HCT116 (cell line): ENCODE data around the gene MRPL50. TPM values are rescaled to one million over a fixed set of nuclear protein-coding genes. Genes with fewer than 3 reads are reported as not detected.

Experiments
- ATAC-seq: fragments of 200-7000 bp; cut with Tn5 transposase; 2 replicates; pipeline ENCODE4 v1.9.1; 2020; ENCODE audit warnings: mild to moderate bottlenecking, moderate library complexity
- BruUV-seq: library from RNA; stranded (reverse); fragments of 400-500 nt; replicated peaks from 2 replicates; lab custom pipeline; 2021; lab: Mats Ljungman, UMichigan
- CTCF ChIA-PET: fragments of 300-600 bp; sonication (Branson Sonifier 250); formaldehyde crosslinking; loops from one replicate; lab custom pipeline; 2021; ENCODE audit warnings: antibody characterized with exemption; lab: Charles Lee
- POLR2A ChIA-PET: fragments of 300-600, 350-600 bp; sonication (Branson Sonifier 250); formaldehyde crosslinking; loops from one replicate; lab custom pipeline; 2021; ENCODE audit warnings: antibody characterized with exemption; lab: Charles Lee
- RAD21 ChIA-PET, 2 experiments: fragments of 300-600 bp; sonication (Branson Sonifier 250); formaldehyde crosslinking; loops; one replicate each; lab custom pipeline; 2023; ENCODE audit warnings: low total read pairs in 2 of 2; ENCODE audit not compliant: uncharacterized antibody in 2 of 2, unreplicated experiment in 2 of 2, low non-redundant PET in 1 of 2; lab: Charles Lee
- DNase-seq: peaks from one replicate; pipeline ENCODE4 v3.0.0-alpha.2; 2010; ENCODE audit warnings: low read depth, low spot score
- H2AFZ ChIP-seq: fragments of 200-600 bp; shearing (Covaris generic), sonication (generic); 2 replicates; pipeline ENCODE4 v1.6.1; 2017; ENCODE audit warnings: low read depth, mixed run types, mixed read lengths, antibody characterized with exemption, low read length; ENCODE audit not compliant: poor library complexity, severe bottlenecking
- H3K27ac ChIP-seq: 2 replicates; pipeline ENCODE4 v1.5.1; 2012; ENCODE audit warnings: low read depth, low read length
- H3K27me3 ChIP-seq: fragments of 200-600 bp; sonication (generic); 2 replicates; pipeline ENCODE4 v1.6.1; 2016; ENCODE audit warnings: mixed run types, low read length, mixed read lengths; ENCODE audit not compliant: insufficient read depth
- H3K36me3 ChIP-seq, 2 experiments: fragments of 200-500 bp in 1 of 2; fragments of 200-600 bp in 1 of 2; sonication (Bioruptor generic) in 1 of 2; sonication (generic) in 1 of 2; 2 replicates each; pipeline versions ENCODE4 v1.5.1 to v1.6.1; 2014 to 2016; ENCODE audit warnings: low read length in 2 of 2, inconsistent platforms in 1 of 2, mixed read lengths in 1 of 2, mixed run types in 1 of 2; ENCODE audit not compliant: insufficient read depth in 2 of 2, control insufficient read depth in 1 of 2
- H3K4me1 ChIP-seq, 2 experiments: fragments of 200-600 bp in 1 of 2; sonication (generic) in 1 of 2; 2 replicates each; pipeline versions ENCODE4 v1.5.1 to v1.6.1; 2012 to 2017; ENCODE audit warnings: low read length in 2 of 2, inconsistent platforms in 1 of 2, mild to moderate bottlenecking in 1 of 2, mixed read lengths in 1 of 2, mixed run types in 1 of 2, moderate library complexity in 1 of 2; ENCODE audit not compliant: insufficient read depth in 2 of 2, control insufficient read depth in 1 of 2
- H3K4me2 ChIP-seq: fragments of 200-600 bp; sonication (generic); 2 replicates; pipeline ENCODE4 v1.6.1; 2017; ENCODE audit warnings: mixed run types, low read length, mixed read lengths
- H3K4me3 ChIP-seq, 2 experiments: fragments of 200-600 bp in 1 of 2; sonication (generic) in 1 of 2; replicated peaks in 1 of 2; 2 replicates each; pipeline ENCODE4 v1.5.1; 2011 to 2016; ENCODE audit warnings: low read length in 2 of 2, control low read depth in 1 of 2, low read depth in 1 of 2, mild to moderate bottlenecking in 1 of 2, mixed read lengths in 1 of 2, mixed run types in 1 of 2
- H3K79me2 ChIP-seq: fragments of 200-600 bp; sonication (generic); 2 replicates; pipeline ENCODE4 v1.6.1; 2017; ENCODE audit warnings: mild to moderate bottlenecking, mixed run types, low read length, moderate library complexity, mixed read lengths; ENCODE audit not compliant: insufficient read depth
- H3K9ac ChIP-seq: fragments of 200-600 bp; sonication (generic); 2 replicates; pipeline ENCODE4 v1.6.1; 2016; ENCODE audit warnings: low read length, mixed read lengths
- H3K9me2 ChIP-seq: fragments of 200-600 bp; sonication (generic), shearing (Covaris generic); 2 replicates; pipeline ENCODE4 v1.6.1; 2017; ENCODE audit warnings: mixed run types, mild to moderate bottlenecking, moderate library complexity; ENCODE audit not compliant: insufficient read depth
- H3K9me3 ChIP-seq, 2 experiments: fragments of 200-500 bp in 1 of 2; fragments of 200-600 bp in 1 of 2; sonication (Bioruptor generic) in 1 of 2; sonication (generic) in 1 of 2; 2 replicates each; pipeline ENCODE4 v1.6.1; 2014 to 2017; ENCODE audit warnings: low read length in 2 of 2, mixed read lengths in 2 of 2, inconsistent platforms in 1 of 2, low read depth in 1 of 2, mild to moderate bottlenecking in 1 of 2, mixed run types in 1 of 2, moderate library complexity in 1 of 2; ENCODE audit not compliant: control insufficient read depth in 1 of 2, insufficient read depth in 1 of 2
- H4K20me1 ChIP-seq: fragments of 200-600 bp; sonication (generic), shearing (Covaris generic); 2 replicates; pipeline ENCODE4 v1.6.1; 2017; ENCODE audit warnings: mixed run types, mild to moderate bottlenecking, moderate library complexity; ENCODE audit not compliant: insufficient read depth
- ATF3 ChIP-seq: IDR thresholded peaks from 2 replicates; pipeline ENCODE4 v1.6.1; 2012
- EZH2 ChIP-seq: fragments of 200-600 bp; sonication (generic); IDR thresholded peaks from 2 replicates; pipeline ENCODE4 v1.6.1; 2017; ENCODE audit warnings: antibody characterized with exemption, mixed run types
- POLR2AphosphoS5 ChIP-seq: IDR thresholded peaks from 2 replicates; pipeline ENCODE4 v1.6.1; 2011; ENCODE audit warnings: mild to moderate bottlenecking, low read depth, low read length, moderate library complexity
- REST ChIP-seq: IDR thresholded peaks from 2 replicates; pipeline ENCODE4 v1.6.1; 2012; ENCODE audit warnings: low read depth
- ZFX ChIP-seq: fragments of 450-650 bp; IDR thresholded peaks from 2 replicates; pipeline ENCODE4 v1.6.1; 2017
- intact Hi-C: fragments of 100-400 bp; cut with micrococcal nuclease; formaldehyde crosslinking; loops from 2 replicates; pipeline ENCODE4 v1.10.0; 2022
- total RNA-seq: library from RNA; stranded (reverse); gene quantifications from one replicate; pipeline ENCODE4 v1.2.1, GENCODE V29; 2021; ENCODE audit not compliant: unreplicated experiment

Gene MRPL50
- total RNA-seq, 1 experiment from 2014 or later, result 14.6 TPM

GRCh38 chr9:101418518-101419430 is 20.4 kb upstream of the MRPL50 start:
- BruUV-seq, result no TSS peak
- H3K4me1 ChIP-seq, result no peaks in the 10 kb centered on the region
- H3K9me3 ChIP-seq, result no peaks in the 10 kb centered on the region
- no peaks in the 10 kb centered on the region for H3K36me3 ChIP-seq
- no peak overlapping the region for H2AFZ ChIP-seq
- H3K27me3 ChIP-seq, result peaks cover 10% of the 10 kb centered on the region; the same call in 1 of the 2 replicates
- no peak overlapping the region for H3K27ac ChIP-seq
- H4K20me1 ChIP-seq, result no peaks in the 10 kb centered on the region
- H3K4me3 ChIP-seq, result no peak overlapping the region
- POLR2A ChIA-PET, result interaction anchor here (1.5 kb wide), 1 partner anchor 20 kb away, joined by 3 read pairs; the partner anchor contains the start of genes MRPL50 and ZNF189
- no peaks in the 10 kb centered on the region for H3K9me2 ChIP-seq
- no peak overlapping the region for H3K9ac ChIP-seq
- no peak overlapping the region for H3K4me2 ChIP-seq
- ATAC-seq (no peak), DNase-seq (no peak)
- H3K79me2 ChIP-seq, result no peaks in the 10 kb centered on the region
- RAD21 ChIA-PET, result no interaction called here
- TF ChIP-seq ATF3 (no peak), POLR2AphosphoS5 (no peak), ZFX (no peak), EZH2 (no peak), REST (no peak)
- CTCF ChIA-PET, result no interaction called here
- intact Hi-C loops, result no loop called here
